ENCODE data around the gene CKS2. TPM values are rescaled to one million over a fixed set of nuclear protein-coding genes. Genes with fewer than 3 reads are reported as not detected.

CKS2 gene
- total and polyA plus RNA-seq, 2 of the 8 experiments (the other 6 are each of a cell fraction or from before 2014, with no cell fraction given): 337 to 689 TPM

GRCh38 chr9:89310475-89311345, at the start of gene CKS2 (continued):
- TF ChIP-seq ASH2L (IDR thresholded peaks at IDR 0.05; ENCODE audit: low read length): peak; percentile 82
- 0 out of 2 replicates have a peak, but pooled peaks have one; percentile 3 for TF ChIP-seq E2F6 (IDR thresholded peaks at IDR 0.05)
- peak; percentile 89; a peak in 3 of 4 replicates for TF ChIP-seq SIN3A (conservative IDR thresholded peaks at IDR 0.05 in 1 of 2, IDR thresholded peaks at IDR 0.05 in 1 of 2; ENCODE audit: low read depth in 1 of 2, low read length in 2 of 2)
- TF ChIP-seq RFX5 (IDR thresholded peaks at IDR 0.05; ENCODE audit: borderline replicate concordance, low read depth, low read length): peak; percentile 93
- peak; percentile 87 for TF ChIP-seq PHF8 (conservative IDR thresholded peaks at IDR 0.05; ENCODE audit: low read depth, low read length)
- no peak for TF ChIP-seq SUZ12 (IDR thresholded peaks at IDR 0.05; ENCODE audit: low read length)
- TF ChIP-seq TBP (IDR thresholded peaks at IDR 0.05; ENCODE audit: low read depth, low read length): peak; percentile 97
- TF ChIP-seq GABPA (IDR thresholded peaks at IDR 0.05; ENCODE audit: borderline replicate concordance, insufficient read depth, low read length): 0 out of 2 replicates have a peak, but pooled peaks have one; percentile 39
- TF ChIP-seq ATF2 (IDR thresholded peaks at IDR 0.05; ENCODE audit: low read length): peak; percentile 90; the same call in 1 of the 2 replicates
- no peak for TF ChIP-seq BACH1 (IDR thresholded peaks at IDR 0.05; ENCODE audit: low read length)
- peak; percentile 94 for TF ChIP-seq GTF2F1 (IDR thresholded peaks at IDR 0.05; ENCODE audit: borderline replicate concordance, low read depth, low read length)
- TF ChIP-seq KDM5A (IDR thresholded peaks at IDR 0.05; ENCODE audit: low read length): peak; percentile 28; the same call in 1 of the 2 replicates
- peak; percentile 87 for TF ChIP-seq SP1 (IDR thresholded peaks at IDR 0.05; ENCODE audit: low read depth, low read length)
- TF ChIP-seq CREB1 (IDR thresholded peaks at IDR 0.05): peak; percentile 94
- no peak for TF ChIP-seq SRF (IDR thresholded peaks at IDR 0.05; ENCODE audit: low read depth, low read length)
- peak; percentile 99 for TF ChIP-seq TAF7 (optimal IDR thresholded peaks at IDR 0.05; ENCODE audit: borderline replicate concordance, low read depth, low read length)
- no peak for TF ChIP-seq BRCA1 (IDR thresholded peaks at IDR 0.05; ENCODE audit: low read depth, low read length)
- peak; percentile 91 for TF ChIP-seq NRF1 (IDR thresholded peaks at IDR 0.05; ENCODE audit: low read depth, low read length)
- no peak for TF ChIP-seq SAP30 (IDR thresholded peaks at IDR 0.05; ENCODE audit: insufficient read depth, insufficient replicate concordance, low read length)
- TF ChIP-seq RAD21 (IDR thresholded peaks at IDR 0.05 in 1 of 2, conservative IDR thresholded peaks at IDR 0.05 in 1 of 2; ENCODE audit: low read depth in 2 of 2, low read length in 2 of 2): 0 out of 4 replicates have a peak, but pooled peaks of 1 of the 2 experiments have one; percentile 5
- TF ChIP-seq POLR2AphosphoS5 (IDR thresholded peaks at IDR 0.05; ENCODE audit: low read depth, low read length): peak; percentile 96

All from H1 (cell line).